ENCODE measurements around the gene COL13A1. TPM values are rescaled to one million over a fixed set of nuclear protein-coding genes. Genes with fewer than 3 reads are reported as not detected.
A peak's percentile ranks its signal among the peaks of the same experiment; 100 is the strongest.

COL13A1 gene
- total RNA-seq, 2 donors from 2014 or later, result not detected

GRCh38 chr10:69864321-69864720 is 62.6 kb downstream of the COL13A1 start:
- peaks cover 0 to 3% of the 10 kb centered on the region in 2 donors for H3K4me1 Mint-ChIP-seq (ENCODE audit: low read depth in 2 of 2)
- no peak for DNase-seq (ENCODE audit: low spot score)

GRCh38 chr10:69865450-69865849 is 63.7 kb downstream of the COL13A1 start:
- ATAC-seq (no peak), DNase-seq (ENCODE audit: low spot score) (no peak)
- Mint-ChIP-seq H3K27me3 (no peaks in the 10 kb centered on the region), H3K36me3 (no peaks in the 10 kb centered on the region), H3K27ac (no peak overlapping the region), H3K4me1 (ENCODE audit: low read depth in 2 of 2) (peaks cover 0 to 3% of the 10 kb centered on the region in 2 donors), H3K4me3 (no peak overlapping the region), H3K9me3 (no peaks in the 10 kb centered on the region)

More at GRCh38 chr10:69864321-69864720, 62.6 kb downstream of the COL13A1 start:
- ATAC-seq, result no peak
- no peaks in the 10 kb centered on the region for H3K36me3 Mint-ChIP-seq
- no peak overlapping the region for H3K4me3 Mint-ChIP-seq
- no peaks in the 10 kb centered on the region for H3K9me3 Mint-ChIP-seq
- H3K27ac Mint-ChIP-seq, result no peak overlapping the region
- H3K27me3 Mint-ChIP-seq, result no peaks in the 10 kb centered on the region

GRCh38 chr10:69866246-69866687 is 64.6 kb downstream of the COL13A1 start:
- Mint-ChIP-seq H3K4me1 (ENCODE audit: low read depth in 2 of 2) (peaks cover 0 to 3% of the 10 kb centered on the region in 2 donors), H3K27ac (no peak overlapping the region), H3K36me3 (no peaks in the 10 kb centered on the region), H3K27me3 (peaks cover 0 to 2% of the 10 kb centered on the region in 2 donors), H3K9me3 (no peaks in the 10 kb centered on the region), H3K4me3 (no peak overlapping the region)
- no peak for DNase-seq (ENCODE audit: low spot score)
- ATAC-seq, result no peak

- Mint-ChIP-seq H3K27ac (no peak overlapping the region), H3K9me3 (no peaks in the 10 kb centered on the region), H3K4me3 (no peak overlapping the region), H3K36me3 (no peaks in the 10 kb centered on the region), H3K27me3 (peaks cover 0 to 2% of the 10 kb centered on the region in 2 donors), H3K4me1 (ENCODE audit: low read depth in 2 of 2) (peaks cover 0 to 3% of the 10 kb centered on the region in 2 donors)
- ATAC-seq, result no peak
- no peak for DNase-seq (ENCODE audit: low spot score)
These were observed 65.2 kb downstream of the COL13A1 start for GRCh38 chr10:69866688-69867461.

GRCh38 chr10:69867699-69868558 is 66.2 kb downstream of the COL13A1 start:
- Mint-ChIP-seq H3K4me3 (no peak overlapping the region), H3K27ac (no peak overlapping the region), H3K27me3 (peaks cover 0 to 2% of the 10 kb centered on the region in 2 donors), H3K36me3 (no peaks in the 10 kb centered on the region), H3K4me1 (ENCODE audit: low read depth in 2 of 2) (peaks cover 0 to 3% of the 10 kb centered on the region in 2 donors), H3K9me3 (no peaks in the 10 kb centered on the region)
- DNase-seq (ENCODE audit: low spot score) (no peak), ATAC-seq (no peak)

DNA sequence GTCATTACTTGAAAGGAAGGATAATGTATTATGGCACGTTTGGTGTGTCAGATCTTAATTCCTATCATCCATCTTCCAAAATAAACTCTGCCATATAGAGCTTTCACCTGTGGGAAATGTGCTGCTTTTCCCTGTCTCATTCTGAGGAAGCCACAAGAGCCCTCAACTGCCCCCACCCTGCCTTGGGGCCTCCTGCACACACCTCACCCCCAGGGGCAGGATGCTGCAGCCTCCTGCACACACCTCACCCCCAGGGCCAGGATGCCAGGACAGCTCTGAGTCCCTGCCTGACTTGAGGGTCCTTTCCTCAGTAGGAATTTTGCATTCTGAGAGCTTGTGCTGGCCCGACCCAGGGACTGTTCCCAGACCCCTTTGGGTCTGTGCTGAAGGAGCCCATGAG is 67.1 kb downstream of the COL13A1 start:
- no peak overlapping the region for H3K27ac Mint-ChIP-seq
- peaks cover 0 to 3% of the 10 kb centered on the region in 2 donors for H3K4me1 Mint-ChIP-seq (ENCODE audit: low read depth in 2 of 2)
- H3K27me3 Mint-ChIP-seq, result peaks cover 0 to 2% of the 10 kb centered on the region in 2 donors
- H3K36me3 Mint-ChIP-seq, result no peaks in the 10 kb centered on the region
- ATAC-seq, result no peak
- H3K4me3 Mint-ChIP-seq, result no peak overlapping the region
- H3K9me3 Mint-ChIP-seq, result no peaks in the 10 kb centered on the region
- no peak for DNase-seq (ENCODE audit: low spot score)

GRCh38 chr10:69869291-69869961 is 67.7 kb downstream of the COL13A1 start:
- H3K27me3 Mint-ChIP-seq, result peaks cover 0 to 2% of the 10 kb centered on the region in 2 donors
- peaks cover 0 to 3% of the 10 kb centered on the region in 2 donors for H3K4me1 Mint-ChIP-seq (ENCODE audit: low read depth in 2 of 2)
- ATAC-seq, result no peak

GRCh38 chr10:69870591-69870990 is 68.9 kb downstream of the COL13A1 start:
- H3K27ac Mint-ChIP-seq, result no peak overlapping the region
- DNase-seq (ENCODE audit: low spot score) (no peak), ATAC-seq (no peak)
- no peak overlapping the region for H3K4me3 Mint-ChIP-seq
- no peaks in the 10 kb centered on the region for H3K36me3 Mint-ChIP-seq
- peaks cover 0 to 2% of the 10 kb centered on the region in 2 donors for H3K27me3 Mint-ChIP-seq
- H3K4me1 Mint-ChIP-seq (ENCODE audit: low read depth in 2 of 2), result no peaks in the 10 kb centered on the region
- H3K9me3 Mint-ChIP-seq, result no peaks in the 10 kb centered on the region

More at GRCh38 chr10:69869291-69869961, 67.7 kb downstream of the COL13A1 start:
- no peak overlapping the region for H3K4me3 Mint-ChIP-seq
- H3K36me3 Mint-ChIP-seq, result no peaks in the 10 kb centered on the region
- H3K27ac Mint-ChIP-seq, result no peak overlapping the region
- H3K9me3 Mint-ChIP-seq, result no peaks in the 10 kb centered on the region
- DNase-seq (ENCODE audit: low spot score), result no peak

DNA sequence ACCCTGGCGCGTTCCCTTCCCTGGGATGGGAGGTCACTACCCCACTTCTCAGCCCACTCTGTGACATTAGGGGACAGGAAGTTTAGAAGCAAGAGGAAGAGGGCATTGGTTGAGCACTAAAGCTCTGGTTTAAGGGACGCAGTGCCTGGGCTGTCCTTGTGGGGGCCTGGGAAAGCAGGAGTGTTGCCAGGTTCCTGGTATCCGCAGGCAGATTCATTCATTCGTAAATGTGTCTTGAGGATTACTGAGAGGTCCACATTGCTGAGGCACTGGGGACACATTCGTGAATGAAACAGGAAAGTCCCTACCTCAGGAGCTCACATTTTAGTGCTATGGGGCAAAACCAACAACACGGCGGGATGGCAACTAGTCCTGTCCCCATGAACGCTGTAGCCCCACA is 69.4 kb downstream of the COL13A1 start:
- no peak overlapping the region for H3K4me3 Mint-ChIP-seq
- H3K27ac Mint-ChIP-seq, result no peak overlapping the region
- no peak for ATAC-seq
- no peaks in the 10 kb centered on the region for H3K9me3 Mint-ChIP-seq
- no peaks in the 10 kb centered on the region for H3K4me1 Mint-ChIP-seq (ENCODE audit: low read depth in 2 of 2)
- no peaks in the 10 kb centered on the region for H3K36me3 Mint-ChIP-seq
- H3K27me3 Mint-ChIP-seq, result peaks cover 0 to 2% of the 10 kb centered on the region in 2 donors
- no peak for DNase-seq (ENCODE audit: low spot score)

DNA sequence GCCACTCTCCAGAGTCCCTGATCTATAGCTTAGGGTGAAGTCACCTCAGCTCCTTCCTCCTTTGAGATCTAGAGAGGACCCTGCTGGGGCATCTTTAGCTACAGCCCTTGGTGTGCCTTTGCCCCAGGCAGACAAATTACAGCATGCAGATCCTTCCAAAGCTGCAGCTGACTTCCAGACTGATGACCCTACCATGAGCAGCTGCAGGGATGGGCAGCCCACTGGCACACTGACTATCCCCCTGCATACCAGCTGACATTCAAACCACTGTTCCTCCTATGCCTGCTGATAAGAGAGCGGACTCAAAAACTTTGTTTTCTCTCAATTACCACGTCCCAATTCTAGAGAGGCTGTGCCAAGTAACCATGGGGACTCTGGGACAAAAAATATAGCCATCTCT is 70.6 kb downstream of the COL13A1 start:
- Mint-ChIP-seq H3K4me1 (ENCODE audit: low read depth in 2 of 2) (no peaks in the 10 kb centered on the region), H3K27ac (no peak overlapping the region), H3K27me3 (peaks cover 0 to 2% of the 10 kb centered on the region in 2 donors), H3K36me3 (no peaks in the 10 kb centered on the region), H3K4me3 (no peak overlapping the region), H3K9me3 (no peaks in the 10 kb centered on the region)
- ATAC-seq (no peak), DNase-seq (ENCODE audit: low spot score) (no peak)

GRCh38 chr10:69873135-69873639 is 71.5 kb downstream of the COL13A1 start:
- no peak for DNase-seq (ENCODE audit: low spot score)
- Mint-ChIP-seq H3K4me3 (no peak overlapping the region), H3K36me3 (no peaks in the 10 kb centered on the region), H3K9me3 (no peaks in the 10 kb centered on the region), H3K27me3 (peaks cover 0 to 2% of the 10 kb centered on the region in 2 donors), H3K27ac (no peak overlapping the region), H3K4me1 (ENCODE audit: low read depth in 2 of 2) (no peaks in the 10 kb centered on the region)
- no peak for ATAC-seq

DNA sequence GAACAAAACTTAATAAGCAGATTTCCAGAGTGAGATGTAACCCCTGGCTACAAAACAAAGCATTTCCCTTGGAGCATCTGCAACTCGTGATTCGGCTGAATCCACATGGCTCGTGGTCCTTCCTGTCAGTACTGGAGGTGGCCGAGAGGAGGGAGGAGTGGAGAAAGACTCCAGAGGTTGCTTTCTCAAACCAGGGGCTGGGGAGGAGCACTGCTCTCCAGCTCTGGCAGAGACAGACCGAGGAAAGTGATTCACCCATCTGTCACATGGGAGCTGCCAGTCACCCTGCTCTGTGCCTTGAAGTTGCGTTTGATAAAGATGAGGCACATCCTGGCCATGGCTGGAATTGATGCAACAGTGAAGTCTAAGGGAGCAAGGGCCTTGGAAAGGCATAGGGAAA is 72.7 kb downstream of the COL13A1 start:
- Mint-ChIP-seq H3K9me3 (no peaks in the 10 kb centered on the region), H3K27me3 (peaks cover 0 to 2% of the 10 kb centered on the region in 2 donors), H3K27ac (no peak overlapping the region), H3K4me3 (no peak overlapping the region), H3K36me3 (no peaks in the 10 kb centered on the region), H3K4me1 (ENCODE audit: low read depth in 2 of 2) (no peaks in the 10 kb centered on the region)
- ATAC-seq, result no peak
- no peak for DNase-seq (ENCODE audit: low spot score)

DNA sequence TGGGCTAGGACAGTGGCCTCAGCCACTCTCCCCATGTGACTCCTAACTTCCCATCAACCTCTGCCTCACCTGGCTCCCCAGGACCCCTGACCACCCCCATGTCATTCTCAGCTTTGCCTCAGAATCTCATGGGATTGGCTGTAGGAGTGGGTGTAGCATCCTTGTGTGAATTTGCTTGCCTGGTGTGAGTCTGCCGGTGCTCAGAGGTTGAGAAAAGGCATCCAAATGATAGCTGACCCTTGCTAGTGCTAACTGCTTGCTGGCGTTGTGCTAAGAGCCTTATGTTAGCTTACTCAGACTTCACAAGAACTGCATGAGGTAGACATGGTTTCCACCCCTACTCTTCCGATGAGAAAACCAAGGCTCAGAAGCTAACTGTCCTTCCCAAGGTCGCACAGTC is 74.2 kb downstream of the COL13A1 start:
- H3K27me3 Mint-ChIP-seq, result peaks cover 0 to 7% of the 10 kb centered on the region in 2 donors
- no peaks in the 10 kb centered on the region for H3K4me1 Mint-ChIP-seq (ENCODE audit: low read depth in 2 of 2)
- H3K9me3 Mint-ChIP-seq, result no peaks in the 10 kb centered on the region
- no peaks in the 10 kb centered on the region for H3K36me3 Mint-ChIP-seq
- no peak overlapping the region for H3K4me3 Mint-ChIP-seq
- DNase-seq (ENCODE audit: low spot score) (no peak), ATAC-seq (peak in 1 of 2 donors; percentile 37)
- no peak overlapping the region for H3K27ac Mint-ChIP-seq

All from natural killer cell treated with Interleukin-12 subunit alpha and Interleukin-12 subunit beta and Interleukin-15 and Interleukin-18, amount 100 ng/mL, for 72 hours (primary cell).